Peyer's patch (tissue), 4 donors: ENCODE measurements around the gene FRMPD4. TPM values are rescaled to one million over a fixed set of nuclear protein-coding genes. Genes with fewer than 3 reads are reported as not detected.

Experiments
- DNase-seq, 3 donors: peaks; one replicate each; pipeline ENCODE4 v3.0.0-alpha.2; 2017 to 2019
- H3K27ac ChIP-seq, 4 donors: fragments of 200-600 bp; sonication (generic); one replicate each; pipeline ENCODE4 v1.5.1; 2016 to 2019
- H3K27me3 ChIP-seq, 2 donors: fragments of 200-600 bp; sonication (generic); one replicate each; pipeline ENCODE4 v1.5.1; 2019
- H3K36me3 ChIP-seq, 3 donors: fragments of 200-600 bp; sonication (generic); one replicate each; pipeline ENCODE4 v1.5.1; 2016 to 2019
- H3K4me1 ChIP-seq, 4 donors: fragments of 200-600 bp; sonication (generic); one replicate each; pipeline ENCODE4 v1.5.1; 2016 to 2019
- H3K4me3 ChIP-seq, 4 donors: fragments of 200-600 bp; sonication (generic); 1 replicate in 3 of 4; 2 replicates in 1 of 4; pipeline ENCODE4 v1.5.1; 2016 to 2019; ENCODE audit warnings: mild to moderate bottlenecking in 1 of 4
- H3K9me3 ChIP-seq, 4 donors: fragments of 200-600 bp; sonication (generic); one replicate each; pipeline ENCODE4 v1.5.1; 2016 to 2019; ENCODE audit warnings: mild to moderate bottlenecking in 1 of 4
- POLR2A ChIP-seq, 2 donors: fragments of 450-650 bp; IDR thresholded peaks; one replicate each; pipeline ENCODE4 v1.5.1; 2017; ENCODE audit warnings: antibody characterized with exemption in 2 of 2, mild to moderate bottlenecking in 2 of 2, moderate library complexity in 2 of 2
- total RNA-seq, 4 donors: library from RNA; depleted of rRNA; stranded (reverse); fragments of >200 nt; gene quantifications; one replicate each; pipeline ENCODE4 v1.1.0, GENCODE V29; 2016
- TF ChIP-seq, protein P1 (sequence below), 6 experiments: fragments of 450-650 bp in 4 of 6; fragments of 200-600 bp in 2 of 6; sonication (generic) in 1 of 6; IDR thresholded peaks; one replicate each; pipeline ENCODE4 v1.5.1; 2017 to 2019; ENCODE audit warnings: antibody characterized with exemption in 6 of 6, mild to moderate bottlenecking in 3 of 6, moderate library complexity in 1 of 6

Gene FRMPD4
- total RNA-seq, 4 donors from 2014 or later = 0.19 TPM; not detected in 3

DNA sequence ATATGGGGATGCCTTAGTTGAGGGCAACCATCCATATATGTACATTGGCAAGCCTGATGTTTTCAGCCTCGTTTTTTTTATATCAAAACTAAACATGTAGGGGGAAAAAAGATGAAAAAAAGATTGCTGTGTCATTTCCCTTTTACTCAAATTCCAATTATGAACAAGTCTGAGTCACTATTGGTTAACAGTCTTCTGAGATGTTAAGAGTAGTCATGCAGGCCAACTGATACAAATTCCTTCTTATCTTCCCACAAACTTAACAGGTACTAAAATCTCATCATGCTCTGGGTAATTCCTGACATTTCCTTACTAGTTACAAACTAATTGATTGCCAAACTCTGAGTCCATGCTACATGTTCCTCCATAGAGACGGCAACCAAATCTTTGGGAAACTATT is 222.1 kb downstream of the FRMPD4 start:
- no peak for DNase-seq
- no peaks in the 10 kb centered on the region for H3K27me3 ChIP-seq
- no peak overlapping the region for H3K4me3 ChIP-seq
- H3K4me1 ChIP-seq = no peaks in the 10 kb centered on the region
- no peaks in the 10 kb centered on the region for H3K36me3 ChIP-seq
- H3K9me3 ChIP-seq = no peaks in the 10 kb centered on the region
- TF ChIP-seq, protein P1, sequence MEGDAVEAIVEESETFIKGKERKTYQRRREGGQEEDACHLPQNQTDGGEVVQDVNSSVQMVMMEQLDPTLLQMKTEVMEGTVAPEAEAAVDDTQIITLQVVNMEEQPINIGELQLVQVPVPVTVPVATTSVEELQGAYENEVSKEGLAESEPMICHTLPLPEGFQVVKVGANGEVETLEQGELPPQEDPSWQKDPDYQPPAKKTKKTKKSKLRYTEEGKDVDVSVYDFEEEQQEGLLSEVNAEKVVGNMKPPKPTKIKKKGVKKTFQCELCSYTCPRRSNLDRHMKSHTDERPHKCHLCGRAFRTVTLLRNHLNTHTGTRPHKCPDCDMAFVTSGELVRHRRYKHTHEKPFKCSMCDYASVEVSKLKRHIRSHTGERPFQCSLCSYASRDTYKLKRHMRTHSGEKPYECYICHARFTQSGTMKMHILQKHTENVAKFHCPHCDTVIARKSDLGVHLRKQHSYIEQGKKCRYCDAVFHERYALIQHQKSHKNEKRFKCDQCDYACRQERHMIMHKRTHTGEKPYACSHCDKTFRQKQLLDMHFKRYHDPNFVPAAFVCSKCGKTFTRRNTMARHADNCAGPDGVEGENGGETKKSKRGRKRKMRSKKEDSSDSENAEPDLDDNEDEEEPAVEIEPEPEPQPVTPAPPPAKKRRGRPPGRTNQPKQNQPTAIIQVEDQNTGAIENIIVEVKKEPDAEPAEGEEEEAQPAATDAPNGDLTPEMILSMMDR (IDR thresholded peaks at IDR 0.05) = no peak
- no peak for TF ChIP-seq POLR2A (IDR thresholded peaks at IDR 0.05)
- no peak overlapping the region for H3K27ac ChIP-seq

DNA sequence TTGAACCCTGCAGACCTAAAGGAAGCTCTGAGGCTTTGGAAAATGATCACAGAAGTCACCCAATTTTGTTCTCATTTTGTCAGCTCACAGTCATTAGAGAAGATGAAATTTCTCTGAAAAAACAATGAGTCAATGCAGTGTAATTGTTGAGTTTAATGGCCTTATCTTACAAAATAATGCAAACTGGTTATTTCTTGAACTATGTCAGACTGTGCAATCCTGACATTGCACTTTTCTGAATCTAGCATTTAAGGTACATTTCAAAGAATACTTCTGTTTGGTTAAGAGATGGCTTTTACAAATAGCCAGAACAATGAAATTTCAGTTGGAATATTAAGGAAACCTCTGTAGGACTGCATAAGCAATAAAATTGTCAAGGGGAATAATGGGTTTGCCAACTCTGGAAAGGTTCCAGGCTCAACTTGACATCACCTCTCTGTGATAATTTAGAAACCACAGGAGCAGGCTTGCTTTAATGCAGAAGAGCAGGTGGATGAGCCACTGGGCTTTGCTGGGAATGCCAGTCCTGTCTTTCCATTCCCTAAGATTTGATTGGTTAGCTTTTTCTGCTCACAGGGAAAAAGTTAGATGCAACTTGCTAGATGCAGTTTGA is 222.8 kb downstream of the FRMPD4 start:
- TF ChIP-seq, protein P1 (IDR thresholded peaks at IDR 0.05) = no peak
- TF ChIP-seq POLR2A (IDR thresholded peaks at IDR 0.05) = no peak
- Histone ChIP-seq H3K9me3 (no peaks in the 10 kb centered on the region), H3K4me1 (no peaks in the 10 kb centered on the region), H3K27me3 (no peaks in the 10 kb centered on the region), H3K36me3 (no peaks in the 10 kb centered on the region), H3K27ac (no peak overlapping the region), H3K4me3 (no peak overlapping the region)
- DNase-seq = no peak

DNA sequence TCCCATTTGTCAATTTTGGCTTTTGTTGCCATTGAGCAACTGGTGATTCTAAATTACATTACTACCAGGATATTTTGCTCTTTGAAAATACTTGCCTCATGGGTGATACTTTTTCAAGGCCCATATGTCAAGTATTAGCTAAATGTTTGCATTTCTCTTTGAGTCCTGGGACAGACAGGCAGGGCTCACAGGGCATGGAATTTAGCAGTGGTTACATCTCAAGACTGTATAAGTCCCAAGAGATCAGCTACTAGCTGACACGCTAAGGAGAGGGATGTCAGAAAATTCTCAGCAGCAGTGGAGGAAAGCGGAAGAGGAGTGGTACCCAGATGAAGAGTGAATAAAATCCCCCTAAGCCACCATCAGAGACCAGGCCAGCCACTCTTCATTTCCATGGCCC is 224.9 kb downstream of the FRMPD4 start:
- no peak for TF ChIP-seq POLR2A (IDR thresholded peaks at IDR 0.05)
- TF ChIP-seq, protein P1 (IDR thresholded peaks at IDR 0.05) = no peak
- Histone ChIP-seq H3K36me3 (no peaks in the 10 kb centered on the region), H3K4me1 (no peaks in the 10 kb centered on the region), H3K27ac (no peak overlapping the region), H3K9me3 (no peaks in the 10 kb centered on the region), H3K27me3 (no peaks in the 10 kb centered on the region), H3K4me3 (no peak overlapping the region)
- no peak for DNase-seq

DNA sequence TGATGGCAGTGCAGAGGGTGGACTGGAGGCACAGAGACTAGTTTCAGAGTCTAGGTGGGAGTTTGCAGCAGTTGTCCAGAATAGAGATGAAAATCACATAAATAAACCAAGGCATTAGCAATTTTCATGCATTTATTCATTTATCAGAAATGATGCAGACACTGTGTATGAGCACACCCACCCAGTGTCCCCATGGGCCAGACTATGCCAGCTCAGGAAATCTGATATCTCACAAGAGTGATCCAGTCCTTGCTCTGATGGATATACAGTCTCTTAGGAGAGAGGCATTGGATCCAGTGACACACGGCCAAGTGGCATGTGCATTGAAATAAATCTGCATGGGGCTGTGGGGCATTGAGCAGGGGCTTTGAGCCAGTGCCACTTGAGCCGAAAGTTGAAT is 228.2 kb downstream of the FRMPD4 start:
- H3K27me3 ChIP-seq = no peaks in the 10 kb centered on the region
- H3K36me3 ChIP-seq = no peaks in the 10 kb centered on the region
- TF ChIP-seq POLR2A (IDR thresholded peaks at IDR 0.05) = no peak
- TF ChIP-seq, protein P1 (IDR thresholded peaks at IDR 0.05) = no peak
- H3K4me1 ChIP-seq = no peaks in the 10 kb centered on the region
- no peak overlapping the region for H3K4me3 ChIP-seq
- no peak for DNase-seq
- H3K27ac ChIP-seq = no peak overlapping the region
- no peaks in the 10 kb centered on the region for H3K9me3 ChIP-seq

DNA sequence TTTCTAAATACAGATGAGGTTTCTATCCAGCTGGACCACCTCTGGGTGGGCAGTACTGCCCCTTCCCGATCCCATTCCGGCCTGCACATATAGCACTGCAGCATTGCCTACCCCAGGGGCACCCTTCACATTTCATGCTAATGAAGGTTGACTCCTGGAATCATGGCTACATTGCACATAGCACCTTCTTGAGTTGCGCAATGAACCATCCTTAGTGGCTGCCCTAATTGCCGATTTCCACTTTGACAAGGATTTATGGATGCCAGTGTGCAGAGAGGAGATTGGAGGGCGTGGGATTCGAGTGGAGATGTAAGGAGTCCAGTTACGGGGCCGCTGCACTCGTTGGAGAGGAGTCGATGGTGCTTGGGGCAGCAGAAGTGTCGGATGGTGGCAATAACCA is 229.0 kb downstream of the FRMPD4 start:
- Histone ChIP-seq H3K36me3 (no peaks in the 10 kb centered on the region), H3K4me1 (no peaks in the 10 kb centered on the region), H3K4me3 (no peak overlapping the region), H3K9me3 (no peaks in the 10 kb centered on the region), H3K27ac (no peak overlapping the region), H3K27me3 (no peaks in the 10 kb centered on the region)
- DNase-seq = no peak
- no peak for TF ChIP-seq POLR2A (IDR thresholded peaks at IDR 0.05)
- TF ChIP-seq, protein P1 (IDR thresholded peaks at IDR 0.05) = no peak
